ACHN (cell line): Measurements from ENCODE around the gene NCKAP5.
"Not testable (repeated sequence)": the region's sequence is repeated elsewhere in the genome, so short reads cannot be mapped to it uniquely, and the experiment has no call there.

Experiments used
- DNase-seq: peaks from one replicate; pipeline ENCODE4 v3.0.0-alpha.2; 2015
- in situ Hi-C: cut with HindIII; loops from 2 replicates; pipeline ENCODE4 v1.10.0; 2017; ENCODE audit warnings: low sequenced_read_pairs, low pct_ligation_motif_present, low pct_unique_long_range_greater_than_20kb

NCKAP5 gene

GRCh38 chr2:133485868-133486267 lies 82.4 kb downstream of the NCKAP5 start:
- in situ Hi-C loops = no loop called here
- DNase-seq = no peak

- in situ Hi-C loops = no loop called here
Measured at GRCh38 chr2:133484784-133485183, 83.5 kb downstream of the NCKAP5 start.

GRCh38 chr2:133484106-133484505 lies 84.2 kb downstream of the NCKAP5 start:
- in situ Hi-C loops = no loop called here
- no peak for DNase-seq

More at GRCh38 chr2:133484784-133485183, 83.5 kb downstream of the NCKAP5 start:
- no peak for DNase-seq

GRCh38 chr2:133483181-133483580 lies 85.1 kb downstream of the NCKAP5 start:
- in situ Hi-C loops = no loop called here
- no peak for DNase-seq

- no peak for DNase-seq
- in situ Hi-C loops = no loop called here
Measured at GRCh38 chr2:133480707-133481429, 87.4 kb downstream of the NCKAP5 start.

GRCh38 chr2:133477616-133477990 lies 90.7 kb downstream of the NCKAP5 start:
- DNase-seq = no peak
- in situ Hi-C loops = no loop called here

GRCh38 chr2:133476931-133477615 lies 91.2 kb downstream of the NCKAP5 start:
- in situ Hi-C loops = no loop called here

GRCh38 chr2:133476286-133476685 lies 92.0 kb downstream of the NCKAP5 start:
- in situ Hi-C loops = no loop called here
- no peak for DNase-seq

More at GRCh38 chr2:133476931-133477615, 91.2 kb downstream of the NCKAP5 start:
- DNase-seq = no peak

- in situ Hi-C loops = no loop called here
- no peak for DNase-seq
Measured at GRCh38 chr2:133475610-133476009, 92.7 kb downstream of the NCKAP5 start.

GRCh38 chr2:133470446-133470845 lies 97.8 kb downstream of the NCKAP5 start:
- in situ Hi-C loops, DNase-seq: not testable (repeated sequence)

- in situ Hi-C loops = no loop called here
Measured at GRCh38 chr2:133462811-133463210, 105.5 kb downstream of the NCKAP5 start.

GRCh38 chr2:133461484-133461883 lies 106.8 kb downstream of the NCKAP5 start:
- DNase-seq = no peak
- in situ Hi-C loops = no loop called here

More at GRCh38 chr2:133462811-133463210, 105.5 kb downstream of the NCKAP5 start:
- no peak for DNase-seq

- no peak for DNase-seq
- in situ Hi-C loops = no loop called here
Measured at GRCh38 chr2:133459590-133459989, 108.7 kb downstream of the NCKAP5 start.

- in situ Hi-C loops = no loop called here
- no peak for DNase-seq
Measured at GRCh38 chr2:133458280-133458679, 110.0 kb downstream of the NCKAP5 start.

- in situ Hi-C loops = no loop called here
- no peak for DNase-seq
Measured at GRCh38 chr2:133457861-133458260, 110.4 kb downstream of the NCKAP5 start.

- no peak for DNase-seq
- in situ Hi-C loops = no loop called here
Measured at GRCh38 chr2:133456971-133457370, 111.3 kb downstream of the NCKAP5 start.

- DNase-seq = no peak
- in situ Hi-C loops = no loop called here
Measured at GRCh38 chr2:133456156-133456555, 112.1 kb downstream of the NCKAP5 start.

GRCh38 chr2:133453032-133453431 lies 115.2 kb downstream of the NCKAP5 start:
- DNase-seq = no peak
- in situ Hi-C loops = no loop called here

- no peak for DNase-seq
- in situ Hi-C loops = no loop called here
Measured at GRCh38 chr2:133452583-133452982, 115.7 kb downstream of the NCKAP5 start.

GRCh38 chr2:133452146-133452545 lies 116.1 kb downstream of the NCKAP5 start:
- in situ Hi-C loops = no loop called here
- no peak for DNase-seq
